Endothelial cell of umbilical vein (primary cell): ENCODE measurements around the gene PRRT1. TPM values are rescaled to one million over a fixed set of nuclear protein-coding genes. Genes with fewer than 3 reads are reported as not detected.
A peak's percentile ranks its signal among the peaks of the same experiment; 100 is the strongest.

ENCODE experiments used
- BruUV-seq: library from RNA; stranded (reverse); fragments of 400-500 nt; replicated peaks from 2 replicates; lab custom pipeline; 2021; lab: Mats Ljungman, UMichigan
- CTCF ChIA-PET: fragments of 300-600, 350-600 bp; sonication (Branson Sonifier 250); formaldehyde crosslinking; loops from one replicate; lab custom pipeline; 2021; ENCODE audit warnings: antibody characterized with exemption, inconsistent platforms; lab: Charles Lee
- POLR2A ChIA-PET: fragments of 300-600, 350-600 bp; sonication (Branson Sonifier 250); formaldehyde crosslinking; loops from one replicate; lab custom pipeline; 2021; ENCODE audit warnings: antibody characterized with exemption, inconsistent platforms; lab: Charles Lee
- DNase-seq: peaks from one replicate; pipeline ENCODE4 v3.0.0-alpha.2; 2011; ENCODE audit warnings: low read depth, low spot score
- FAIRE-seq: peaks from 2 replicates; lab custom pipeline; 2011; peaks lifted over from hg19 to GRCh38; lab: Jason Lieb, UNC
- H2AFZ ChIP-seq: 2 replicates; pipeline ENCODE4 v1.6.0; 2012; ENCODE audit warnings: low read depth, low read length, control low read depth, inconsistent platforms
- H3K27ac ChIP-seq: 2 replicates; pipeline ENCODE4 v1.5.1; 2011; ENCODE audit warnings: low read depth, mild to moderate bottlenecking, control low read depth, low read length, moderate library complexity; ENCODE audit not compliant: insufficient read depth
- H3K27me3 ChIP-seq, 2 experiments: 2 replicates each; pipeline versions ENCODE4 v1.6.0 to v1.6.1; 2011; ENCODE audit warnings: low read length in 2 of 2, mixed read lengths in 1 of 2; ENCODE audit not compliant: control insufficient read depth in 2 of 2, insufficient read depth in 2 of 2
- H3K36me3 ChIP-seq, 2 experiments: 2 replicates in 1 of 2; 3 replicates in 1 of 2; pipeline ENCODE4 v1.5.1; 2011; ENCODE audit warnings: low read length in 2 of 2, mild to moderate bottlenecking in 1 of 2, moderate library complexity in 1 of 2; ENCODE audit not compliant: control insufficient read depth in 2 of 2, insufficient read depth in 2 of 2; ENCODE audit errors: extremely low read depth in 1 of 2
- H3K4me1 ChIP-seq: 3 replicates; pipeline ENCODE4 v1.5.1; 2011; ENCODE audit warnings: mild to moderate bottlenecking, low read length; ENCODE audit not compliant: control insufficient read depth, insufficient read depth; ENCODE audit errors: extremely low read depth
- H3K4me2 ChIP-seq: 2 replicates; pipeline ENCODE4 v1.6.1; 2011; ENCODE audit warnings: low read length, control low read depth, mixed read lengths; ENCODE audit not compliant: insufficient read depth
- H3K4me3 ChIP-seq, 3 experiments: fragments of 200-600 bp in 1 of 3; sonication (generic), shearing (Covaris generic) in 1 of 3; replicated peaks in 1 of 3; 2 replicates each; pipeline ENCODE4 v1.5.1; 2011 to 2016; ENCODE audit warnings: control low read depth in 3 of 3, low read length in 3 of 3, mild to moderate bottlenecking in 2 of 3, inconsistent platforms in 1 of 3, low read depth in 1 of 3, moderate library complexity in 1 of 3; ENCODE audit not compliant: insufficient read depth in 1 of 3
- H3K79me2 ChIP-seq: 2 replicates; pipeline ENCODE4 v1.6.0; 2012; ENCODE audit warnings: low read length, inconsistent platforms; ENCODE audit not compliant: control insufficient read depth, insufficient read depth
- H3K9ac ChIP-seq: replicated peaks from 2 replicates; pipeline ENCODE3; 2011; ENCODE audit warnings: low read length, control low read depth; ENCODE audit not compliant: insufficient read depth; ENCODE audit errors: extremely low read depth
- H3K9me1 ChIP-seq: replicated peaks from 3 replicates; pipeline ENCODE4 v1.6.0; 2011; ENCODE audit warnings: mild to moderate bottlenecking, low read length; ENCODE audit not compliant: control insufficient read depth, insufficient read depth; ENCODE audit errors: extremely low read depth
- H3K9me3 ChIP-seq: replicated peaks from 2 replicates; pipeline ENCODE4 v1.5.1; 2012; ENCODE audit warnings: low read length, inconsistent platforms; ENCODE audit not compliant: control insufficient read depth, insufficient read depth
- H4K20me1 ChIP-seq: replicated peaks from 2 replicates; pipeline ENCODE3; 2011; ENCODE audit warnings: mild to moderate bottlenecking, low read length; ENCODE audit not compliant: control insufficient read depth, insufficient read depth; ENCODE audit errors: extremely low read depth
- CTCF ChIP-seq, 2 donors: IDR thresholded peaks; 1 replicate in 1 of 2; 2 replicates in 1 of 2; pipeline ENCODE4 v1.5.1; 2011; ENCODE audit warnings: low read length in 2 of 2, mild to moderate bottlenecking in 2 of 2, moderate library complexity in 2 of 2, control low read depth in 1 of 2, inconsistent platforms in 1 of 2, low read depth in 1 of 2; ENCODE audit not compliant: insufficient read depth in 1 of 2; ENCODE audit errors: extremely low read depth in 1 of 2
- EZH2 ChIP-seq: IDR thresholded peaks from 2 replicates; pipeline ENCODE4 v1.6.1; 2012; ENCODE audit warnings: borderline replicate concordance, low read depth, mild to moderate bottlenecking, moderate library complexity, low read length, inconsistent platforms; ENCODE audit not compliant: severe bottlenecking
- dilution Hi-C: fragments of 300-500 bp; cut with MboI; formaldehyde crosslinking; loops from one replicate; pipeline ENCODE4 v1.15.0; 2019; ENCODE audit warnings: low sequenced_read_pairs; ENCODE audit not compliant: extremely low pct_ligation_motif_present
- intact Hi-C: fragments of 100-400 bp; cut with micrococcal nuclease; formaldehyde crosslinking; loops from one replicate; pipeline ENCODE4 v1.10.0; 2022
- polyA plus RNA-seq, 4 experiments: library from polyadenylated mRNA; depleted of rRNA in 3 of 4; stranded (reverse) in 3 of 4; unstranded in 1 of 4; fragments of >200 nt; gene quantifications; 2 replicates each; pipeline versions ENCODE4 v1.2.1 to v1.2.3, GENCODE V29; 2011 to 2012; ENCODE audit warnings: missing spikeins in 1 of 4
- total RNA-seq: library from RNA; stranded (reverse); gene quantifications from 2 replicates; pipeline ENCODE4 v1.2.3, GENCODE V29; 2021

The PRRT1 gene
- total and polyA plus RNA-seq, 2 donors (not counting 3 experiments of a cell fraction or from before 2014, with no cell fraction given): 0.55 to 1.3 TPM

- peaks cover 40% of the 10 kb centered on the region for H3K4me1 ChIP-seq
- H3K79me2 ChIP-seq: peaks cover 4% of the 10 kb centered on the region
- BruUV-seq: TSS peak; percentile 64
- peak overlapping the region in 2 of 3 experiments; percentile 29 to 50 for H3K4me3 ChIP-seq
- H3K27ac ChIP-seq: peak overlapping the region; percentile 80
- H3K4me2 ChIP-seq: peak overlapping the region; percentile 78
- no peaks in the 10 kb centered on the region for H3K27me3 ChIP-seq
- dilution Hi-C loops: no loop called here
- peak overlapping the region; percentile 73 for H3K9ac ChIP-seq
- peak; percentile 67 for DNase-seq
- H4K20me1 ChIP-seq: no peaks in the 10 kb centered on the region
- H3K9me1 ChIP-seq: no peaks in the 10 kb centered on the region
- no peak for FAIRE-seq
- intact Hi-C loops: loop anchor here (1.0 to 10.0 kb wide), 8 partner anchors 17 to 774 kb away; partner anchors contain the start of genes C6orf47, CSNK2B, FKBPL and GPANK1
- CTCF ChIA-PET: interaction anchor here (0.8 to 1.6 kb wide), 22 partner anchors 9 to 643 kb away, joined by 3 to 24 read pairs (median 3); partner anchors contain the start of genes AGPAT1, ATF6B, FKBPL and NOTCH4
- no peak overlapping the region for H2AFZ ChIP-seq
- POLR2A ChIA-PET: interaction anchor here (0.7 to 1.6 kb wide), 7 partner anchors 8 to 67 kb away, joined by 3 to 9 read pairs (median 4); partner anchors contain the start of genes ATF6B and FKBPL
- peaks cover 0 to 2% of the 10 kb centered on the region in 2 experiments for H3K36me3 ChIP-seq
- no peaks in the 10 kb centered on the region for H3K9me3 ChIP-seq
- TF ChIP-seq EZH2: no peak
- TF ChIP-seq CTCF (IDR thresholded peaks at IDR 0.05; ENCODE audit: extremely low read depth in 1 of 2, insufficient read depth in 1 of 2, low read depth in 1 of 2, low read length in 2 of 2): peak; percentile 43 to 48
Observed at GRCh38 chr6:32194825-32195651, 43.3 kb upstream of the PRRT1 start.
